HG02610 (cell line): ENCODE measurements around the gene NUDT3.
"Not testable (repeated sequence)": the region's sequence is repeated elsewhere in the genome, so short reads cannot be mapped to it uniquely, and the experiment has no call there.

Experiments used
- ATAC-seq: cut with Tn5 transposase; IDR thresholded peaks from one replicate; pipeline ENCODE4 v1.9.1; 2021; ENCODE audit warnings: mild to moderate bottlenecking, moderate library complexity; ENCODE audit not compliant: unreplicated experiment

NUDT3 gene

GRCh38 chr6:34324738-34325444, 67.6 kb downstream of the NUDT3 start:
- no peak for ATAC-seq

- not testable (repeated sequence) for ATAC-seq
Measured at GRCh38 chr6:34324221-34324620, 68.2 kb downstream of the NUDT3 start.

DNA sequence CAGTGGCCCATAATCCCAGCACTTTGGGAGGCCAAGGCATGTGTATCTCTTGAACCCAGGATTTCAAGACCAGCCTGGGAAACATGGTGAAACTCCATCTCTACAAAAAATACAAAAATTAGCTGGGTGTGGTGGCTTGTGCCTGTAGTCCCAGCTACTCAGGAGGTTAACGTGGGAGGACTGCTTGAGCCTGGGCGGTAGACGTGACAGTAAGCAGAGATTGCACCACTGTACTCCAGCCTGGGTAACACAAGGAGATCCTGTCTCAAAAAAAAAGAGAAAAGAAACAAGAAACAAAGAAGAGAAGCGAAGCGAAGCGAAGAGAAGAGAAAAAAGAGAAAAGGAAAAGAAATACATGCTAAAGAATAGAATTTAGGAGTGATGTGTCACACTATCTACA, 69.2 kb downstream of the NUDT3 start:
- no peak for ATAC-seq

DNA sequence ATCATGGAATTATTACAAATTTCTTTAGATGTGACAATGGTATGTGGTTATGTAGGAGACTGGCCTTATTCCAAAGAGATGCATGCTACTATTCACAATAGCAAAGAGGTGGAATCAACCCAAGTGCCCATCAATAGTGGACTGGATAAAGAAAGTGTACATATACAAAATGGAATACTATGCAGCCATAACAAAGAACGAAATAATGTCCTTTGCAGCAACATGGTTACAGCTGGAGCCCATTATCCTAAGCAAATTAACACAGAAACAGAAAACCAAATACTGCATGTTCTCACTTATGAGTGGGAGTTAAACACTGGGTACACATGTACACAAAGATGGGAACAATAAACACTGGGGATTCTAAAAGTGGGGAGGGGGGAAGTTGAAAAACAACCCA, 69.7 kb downstream of the NUDT3 start:
- no peak for ATAC-seq

DNA sequence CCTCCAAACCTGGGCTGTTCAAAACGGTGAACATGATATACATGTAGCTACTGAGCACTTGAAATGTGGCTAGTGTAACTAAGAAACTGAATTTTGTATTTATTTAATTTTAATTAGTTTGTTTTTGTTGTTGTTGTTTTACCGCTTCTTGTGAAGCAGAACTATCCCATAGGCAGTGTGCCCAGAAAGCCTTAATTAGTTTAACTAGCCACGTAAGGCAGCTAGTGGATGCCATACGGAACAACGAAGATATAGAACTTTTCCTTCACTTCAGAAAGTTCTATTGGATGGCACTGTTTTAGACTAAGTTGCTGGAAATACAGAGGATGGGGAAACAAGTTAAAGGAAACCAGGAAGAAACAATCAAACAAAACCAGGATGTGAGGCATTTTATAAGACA, 70.6 kb downstream of the NUDT3 start:
- no peak for ATAC-seq

- no peak for ATAC-seq
Measured at GRCh38 chr6:34319471-34319885, 73.0 kb downstream of the NUDT3 start.

DNA sequence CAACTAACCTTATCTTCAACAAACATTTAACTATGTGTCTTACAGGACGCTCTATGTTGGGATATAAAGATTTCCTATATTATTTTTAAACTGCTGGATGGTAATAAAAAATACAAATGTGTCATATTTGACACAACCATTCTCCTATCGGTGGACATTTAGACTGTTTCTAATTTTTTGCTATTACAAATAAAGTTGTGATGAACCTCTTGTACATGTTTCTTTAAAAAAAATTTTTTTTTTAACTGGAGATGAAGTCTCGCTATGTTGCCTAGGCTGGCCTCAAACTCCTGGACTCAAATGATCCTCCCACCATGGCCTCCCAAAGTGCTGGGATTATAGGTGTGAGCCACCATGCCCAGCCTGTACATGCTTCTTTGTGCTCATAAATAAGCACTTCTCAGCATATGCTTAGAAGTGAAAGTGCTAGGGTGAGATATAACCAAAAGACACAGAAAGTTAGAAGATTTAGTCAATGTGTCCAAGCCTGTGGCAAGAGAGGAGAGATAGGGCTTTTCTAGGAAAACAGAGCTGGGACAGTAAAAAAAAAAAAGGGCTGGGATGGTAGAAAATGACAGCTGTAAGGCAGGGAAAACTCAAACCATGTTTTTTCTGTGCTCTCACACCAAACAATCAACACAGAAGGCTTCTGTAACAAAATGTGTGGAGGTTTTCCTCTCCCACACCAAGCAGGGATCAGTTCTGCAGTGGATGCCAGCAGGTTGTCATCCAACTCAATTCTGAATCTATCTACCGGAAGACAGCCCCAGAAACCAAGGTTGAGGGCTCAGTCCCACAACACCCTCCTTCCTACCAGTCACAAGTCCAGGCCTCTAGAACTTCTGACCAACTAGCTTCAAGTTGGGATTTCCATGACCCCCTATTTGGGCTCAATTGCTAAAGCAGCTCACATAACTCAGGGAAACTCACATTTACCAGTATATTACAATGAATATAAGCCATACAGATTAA, 73.7 kb downstream of the NUDT3 start:
- ATAC-seq = no peak

DNA sequence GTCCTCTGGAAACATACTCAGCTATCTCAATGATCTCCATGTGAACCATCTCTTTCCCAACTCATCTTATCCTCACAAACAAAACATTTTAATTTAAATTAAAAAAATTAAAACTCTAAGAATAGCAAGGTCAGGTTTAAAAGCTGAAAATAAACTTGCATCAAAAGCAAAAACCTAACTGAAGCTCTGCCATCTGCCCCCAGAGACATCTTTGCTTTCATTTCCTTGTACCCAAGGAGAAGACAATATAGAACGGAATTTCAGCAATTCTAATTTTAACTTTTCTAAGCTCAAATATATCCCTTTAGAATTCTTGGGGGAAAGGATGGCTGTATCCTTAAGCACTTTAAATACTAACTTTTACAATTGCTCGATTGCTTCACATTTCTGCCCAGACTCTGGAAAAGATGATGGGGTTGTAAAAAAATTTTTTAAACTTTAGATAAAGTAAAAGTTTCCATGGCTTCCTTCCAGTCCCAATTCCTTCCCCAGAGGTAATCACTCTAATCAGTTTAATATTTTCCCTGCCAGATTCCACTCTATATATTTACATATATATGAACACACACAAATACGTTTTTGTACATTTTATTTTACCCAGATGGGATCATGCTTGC, 74.5 kb downstream of the NUDT3 start:
- ATAC-seq = no peak

DNA sequence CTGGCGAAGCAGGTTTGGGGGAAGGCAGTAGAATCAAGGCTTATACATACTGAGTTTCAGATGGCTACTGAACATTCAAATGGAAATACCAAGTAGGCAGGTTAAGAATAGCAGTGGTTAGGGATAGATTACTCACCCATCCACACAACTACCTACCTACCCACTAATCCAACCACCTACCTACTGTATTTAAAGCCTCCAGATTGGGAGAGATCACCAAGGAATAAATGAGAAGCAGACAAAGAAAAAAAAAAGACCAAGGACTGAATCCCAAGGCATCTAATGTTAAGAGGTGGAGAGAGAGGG, 75.3 kb downstream of the NUDT3 start:
- no peak for ATAC-seq

GRCh38 chr6:34316431-34317171, 75.9 kb downstream of the NUDT3 start:
- ATAC-seq = no peak

- peak; percentile 42 for ATAC-seq
Measured at GRCh38 chr6:34315780-34316179, 76.7 kb downstream of the NUDT3 start.

- ATAC-seq = no peak
Measured at GRCh38 chr6:34315256-34315655, 77.2 kb downstream of the NUDT3 start.

DNA sequence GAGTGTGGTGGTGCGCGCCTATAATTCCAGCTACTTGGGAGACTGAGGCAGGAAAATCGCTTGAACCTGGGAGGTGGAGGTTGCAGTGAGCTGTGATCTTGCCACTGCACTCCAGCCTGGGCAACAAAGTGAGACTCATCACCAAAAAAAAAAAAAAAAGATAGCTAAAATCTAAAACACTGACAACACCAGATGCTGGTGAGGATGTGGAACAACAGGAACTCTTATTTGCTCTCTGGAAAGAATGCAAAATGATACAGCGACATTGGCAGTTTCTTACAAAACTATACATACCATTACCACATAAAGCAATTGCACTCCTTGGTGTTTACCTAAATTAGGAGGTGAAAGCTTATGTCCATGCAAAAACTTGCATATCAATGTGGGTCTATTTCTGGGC, 80.2 kb downstream of the NUDT3 start:
- no peak for ATAC-seq

DNA sequence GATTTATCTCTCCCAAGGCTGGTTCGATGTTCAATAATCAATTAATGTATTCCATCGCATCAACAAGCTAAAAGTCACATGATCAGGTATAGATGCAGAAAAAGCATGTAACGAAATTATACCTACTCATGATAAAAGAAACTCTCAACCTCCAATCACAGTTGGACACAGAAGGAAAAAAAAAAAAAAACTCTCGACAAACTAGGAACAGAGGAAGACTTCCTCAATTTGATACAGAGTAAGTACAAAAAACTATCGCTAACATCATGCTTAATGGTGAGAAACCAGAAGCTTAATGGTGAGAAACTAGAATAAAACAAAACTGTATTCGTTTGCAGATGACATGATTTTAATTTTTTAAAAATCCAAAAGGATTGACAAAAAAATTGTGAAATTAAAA, 81.7 kb downstream of the NUDT3 start:
- ATAC-seq = no peak

- no peak for ATAC-seq
Measured at GRCh38 chr6:34308483-34308882, 84.0 kb downstream of the NUDT3 start.

GRCh38 chr6:34305982-34306708, 86.3 kb downstream of the NUDT3 start:
- no peak for ATAC-seq

- no peak for ATAC-seq
Measured at GRCh38 chr6:34305497-34305896, 87.0 kb downstream of the NUDT3 start.

DNA sequence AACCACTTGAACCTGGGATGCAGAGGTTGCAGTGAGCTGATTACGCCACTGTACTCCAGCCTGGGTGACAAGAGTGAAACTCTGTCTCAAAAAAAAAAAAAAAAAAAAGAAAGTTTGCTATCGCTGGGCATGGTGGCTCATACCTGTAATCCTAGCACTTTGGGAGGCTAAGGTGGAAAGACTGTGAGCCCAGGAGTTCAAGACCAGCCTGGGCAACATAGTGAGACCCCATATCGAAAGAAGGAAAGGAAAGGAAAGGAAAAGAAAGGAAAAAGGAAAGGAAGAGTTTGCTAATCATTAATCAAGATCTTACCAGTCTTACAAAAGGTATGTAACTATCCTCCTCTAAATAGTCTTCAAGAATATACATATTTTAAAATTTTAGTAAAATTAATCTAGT, 88.3 kb downstream of the NUDT3 start:
- ATAC-seq = no peak

DNA sequence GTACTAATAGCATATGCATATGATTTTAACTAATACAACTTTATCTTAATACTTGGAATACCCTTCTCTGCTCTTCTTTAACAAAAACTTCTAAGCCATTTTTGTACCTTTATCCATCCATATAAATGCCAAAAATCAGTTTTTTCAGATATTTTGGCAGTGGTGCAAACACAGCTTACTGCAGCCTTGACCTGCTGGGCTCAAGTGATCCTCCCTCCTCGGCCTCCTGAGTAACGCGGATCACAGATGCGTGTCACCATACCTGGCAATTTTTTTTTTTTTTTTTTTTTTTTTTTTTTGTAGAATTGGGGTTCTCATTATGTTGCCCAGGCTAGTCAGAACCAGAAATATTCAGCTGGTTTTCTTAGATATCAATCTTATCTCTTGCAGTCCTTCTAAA, 89.5 kb downstream of the NUDT3 start:
- no peak for ATAC-seq

GRCh38 chr6:34301408-34301807, 91.1 kb downstream of the NUDT3 start:
- no peak for ATAC-seq
